HCT116 (cell line): Measurements from ENCODE around the gene SMIM10L1. TPM values are rescaled to one million over a fixed set of nuclear protein-coding genes. Genes with fewer than 3 reads are reported as not detected.

Experiments used
- ATF3 ChIP-seq: IDR thresholded peaks from 2 replicates; pipeline ENCODE4 v1.6.1; 2012
- CBX3 ChIP-seq: IDR thresholded peaks from 2 replicates; pipeline ENCODE4 v1.6.1; 2012; ENCODE audit warnings: low read depth
- CEBPB ChIP-seq: IDR thresholded peaks from 2 replicates; pipeline ENCODE4 v1.6.1; 2012; ENCODE audit warnings: low read depth
- CTCF ChIP-seq, 3 experiments: fragments of 200-600 bp in 1 of 3; sonication (generic) in 1 of 3; IDR thresholded peaks in 2 of 3; conservative IDR thresholded peaks in 1 of 3; 2 replicates each; pipeline ENCODE4 v1.5.1; 2012 to 2017; ENCODE audit warnings: low read depth in 2 of 3, low read length in 2 of 3, antibody characterized with exemption in 1 of 3, borderline replicate concordance in 1 of 3, control low read depth in 1 of 3, mild to moderate bottlenecking in 1 of 3, mixed read lengths in 1 of 3, mixed run types in 1 of 3, moderate library complexity in 1 of 3; ENCODE audit not compliant: insufficient read depth in 1 of 3
- EGR1 ChIP-seq: IDR thresholded peaks from 2 replicates; pipeline ENCODE4 v1.6.1; 2012; ENCODE audit warnings: low read depth
- EZH2 ChIP-seq: fragments of 200-600 bp; sonication (generic); IDR thresholded peaks from 2 replicates; pipeline ENCODE4 v1.6.1; 2017; ENCODE audit warnings: antibody characterized with exemption, mixed run types
- POLR2AphosphoS5 ChIP-seq: IDR thresholded peaks from 2 replicates; pipeline ENCODE4 v1.6.1; 2011; ENCODE audit warnings: mild to moderate bottlenecking, low read depth, low read length, moderate library complexity
- RAD21 ChIP-seq: IDR thresholded peaks from 2 replicates; pipeline ENCODE4 v1.6.1; 2012; ENCODE audit warnings: low read depth, mild to moderate bottlenecking
- SIN3A ChIP-seq: IDR thresholded peaks from 2 replicates; pipeline ENCODE4 v1.6.1; 2012; ENCODE audit warnings: low read depth
- SRF ChIP-seq: IDR thresholded peaks from 2 replicates; pipeline ENCODE4 v1.6.1; 2012; ENCODE audit warnings: low read depth
- TCF7L2 ChIP-seq: IDR thresholded peaks from 2 replicates; pipeline ENCODE4 v1.7.0; 2011; ENCODE audit warnings: borderline replicate concordance, inconsistent platforms; ENCODE audit not compliant: insufficient read depth, insufficient read length; ENCODE audit errors: extremely low read depth
- YY1 ChIP-seq: IDR thresholded peaks from 2 replicates; pipeline ENCODE4 v1.6.1; 2011; ENCODE audit warnings: low read length, low read depth, moderate library complexity, mild to moderate bottlenecking; ENCODE audit not compliant: insufficient replicate concordance; ENCODE audit errors: extremely low read depth
- ZBTB33 ChIP-seq: IDR thresholded peaks from 2 replicates; pipeline ENCODE4 v1.6.1; 2011; ENCODE audit warnings: mild to moderate bottlenecking, low read length, moderate library complexity; ENCODE audit not compliant: insufficient replicate concordance; ENCODE audit errors: extremely low read depth
- total RNA-seq: library from RNA; stranded (reverse); gene quantifications from one replicate; pipeline ENCODE4 v1.2.1, GENCODE V29; 2021; ENCODE audit not compliant: unreplicated experiment

Gene SMIM10L1
- total RNA-seq, 1 experiment from 2014 or later: 6.4 TPM

- TF ChIP-seq CTCF (IDR thresholded peaks at IDR 0.05 in 2 of 3, conservative IDR thresholded peaks at IDR 0.05 in 1 of 3; ENCODE audit: borderline replicate concordance in 1 of 3, insufficient read depth in 1 of 3, low read depth in 2 of 3, low read length in 2 of 3) (no peak), EZH2 (no peak), SIN3A (no peak), YY1 (no peak), CEBPB (no peak), SRF (no peak), ZBTB33 (no peak), EGR1 (no peak), RAD21 (no peak), TCF7L2 (no peak), POLR2AphosphoS5 (no peak), ATF3 (no peak), CBX3 (no peak)
Measured at GRCh38 chr12:11178250-11178649, 7.3 kb downstream of the SMIM10L1 start (continued).
